GM18861 (cell line): Measurements from ENCODE around the gene PNPLA1.

Experiments used
- ATAC-seq: cut with Tn5 transposase; IDR thresholded peaks from one replicate; pipeline ENCODE4 v1.9.1; 2021; ENCODE audit not compliant: unreplicated experiment

The PNPLA1 gene

DNA sequence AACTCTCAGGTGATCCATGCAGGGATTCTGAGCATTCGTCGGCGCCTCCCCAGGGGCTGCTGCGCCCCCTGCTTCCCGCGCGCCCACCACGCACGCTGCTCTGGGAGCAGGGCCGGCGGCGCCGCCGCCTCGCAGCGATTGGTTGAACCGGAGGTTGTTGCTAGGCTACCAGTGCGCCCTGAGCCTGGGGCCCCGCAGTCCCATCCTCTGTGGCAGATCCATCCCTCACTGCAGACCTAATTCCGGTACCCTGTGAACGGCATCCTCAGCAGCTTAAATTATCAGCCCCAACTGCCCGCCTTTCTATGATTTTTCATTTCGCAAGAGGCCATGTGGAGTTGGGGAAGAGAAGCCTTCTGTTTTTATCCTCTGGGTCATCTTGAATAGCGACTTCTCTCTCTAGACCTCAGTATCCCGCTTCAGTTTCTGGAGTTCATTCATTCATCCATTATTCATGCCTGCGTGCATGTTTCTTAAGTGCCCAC, 15.4 kb downstream of the PNPLA1 start:
- no peak for ATAC-seq

DNA sequence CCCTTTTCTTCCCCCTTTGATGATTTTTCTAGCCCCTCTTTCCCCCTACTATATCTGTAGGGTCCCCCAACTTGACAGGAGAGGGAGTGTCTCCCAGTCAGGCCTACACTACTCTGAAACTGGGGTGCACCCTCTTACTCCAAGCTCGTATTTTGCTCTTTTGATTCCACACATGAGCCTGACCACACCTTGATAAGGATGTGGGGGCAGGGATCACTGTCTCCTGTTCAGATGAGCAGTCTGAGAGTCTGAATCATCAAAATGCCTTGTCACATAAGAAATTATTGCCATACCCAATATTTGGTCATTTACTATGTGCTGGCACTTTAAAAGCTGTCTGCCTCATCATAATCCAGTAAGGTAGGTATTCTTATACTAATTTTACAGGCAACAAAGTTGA, 15.9 kb downstream of the PNPLA1 start:
- ATAC-seq = no peak

DNA sequence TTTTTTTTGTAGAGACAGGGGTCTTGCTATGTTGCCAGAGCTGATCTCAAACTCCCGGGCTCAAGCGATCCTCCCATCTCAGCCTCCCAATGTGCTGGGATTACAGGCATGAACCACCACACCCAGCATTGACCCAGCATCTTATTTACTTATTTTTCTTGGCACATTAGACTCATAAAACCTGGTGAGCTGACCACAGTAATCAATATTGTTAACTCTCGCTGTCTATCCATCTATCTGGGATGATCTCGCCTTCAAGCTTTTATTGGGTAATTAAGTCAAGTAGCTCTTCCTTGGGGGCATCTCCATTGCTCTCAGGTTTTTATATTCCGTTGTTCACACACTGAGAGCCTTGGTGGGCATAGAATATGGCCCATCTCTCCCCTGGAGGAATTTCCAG, 17.0 kb downstream of the PNPLA1 start:
- no peak for ATAC-seq

DNA sequence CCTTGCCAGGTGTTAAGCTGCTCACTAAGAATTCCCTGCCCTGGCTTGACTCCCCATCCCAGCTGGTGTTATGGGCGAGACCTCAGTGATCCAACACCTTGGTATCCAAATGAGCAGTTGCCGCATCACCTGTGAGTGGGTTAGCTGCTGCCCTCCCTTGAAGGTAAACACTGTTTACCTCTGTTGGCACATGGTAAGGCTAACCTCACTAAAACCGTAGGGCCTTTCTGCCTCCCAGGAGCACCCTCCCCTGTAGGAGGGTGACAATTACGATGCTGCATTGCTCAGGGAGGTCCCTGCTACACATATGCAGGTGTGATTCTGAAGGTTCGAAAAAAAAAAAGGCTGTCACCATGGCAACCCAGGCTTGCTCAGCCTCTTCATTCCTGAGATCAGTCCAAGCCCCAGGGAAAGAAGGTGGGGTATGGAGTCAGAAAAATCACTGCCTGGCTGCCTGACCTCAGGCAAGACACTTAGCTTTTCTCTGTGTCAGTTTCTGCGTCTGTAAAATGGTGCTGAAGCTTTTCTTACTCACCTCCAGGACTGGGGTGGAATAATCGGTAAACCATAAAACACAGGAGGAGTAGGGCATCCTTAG, 19.5 kb downstream of the PNPLA1 start:
- ATAC-seq = no peak

DNA sequence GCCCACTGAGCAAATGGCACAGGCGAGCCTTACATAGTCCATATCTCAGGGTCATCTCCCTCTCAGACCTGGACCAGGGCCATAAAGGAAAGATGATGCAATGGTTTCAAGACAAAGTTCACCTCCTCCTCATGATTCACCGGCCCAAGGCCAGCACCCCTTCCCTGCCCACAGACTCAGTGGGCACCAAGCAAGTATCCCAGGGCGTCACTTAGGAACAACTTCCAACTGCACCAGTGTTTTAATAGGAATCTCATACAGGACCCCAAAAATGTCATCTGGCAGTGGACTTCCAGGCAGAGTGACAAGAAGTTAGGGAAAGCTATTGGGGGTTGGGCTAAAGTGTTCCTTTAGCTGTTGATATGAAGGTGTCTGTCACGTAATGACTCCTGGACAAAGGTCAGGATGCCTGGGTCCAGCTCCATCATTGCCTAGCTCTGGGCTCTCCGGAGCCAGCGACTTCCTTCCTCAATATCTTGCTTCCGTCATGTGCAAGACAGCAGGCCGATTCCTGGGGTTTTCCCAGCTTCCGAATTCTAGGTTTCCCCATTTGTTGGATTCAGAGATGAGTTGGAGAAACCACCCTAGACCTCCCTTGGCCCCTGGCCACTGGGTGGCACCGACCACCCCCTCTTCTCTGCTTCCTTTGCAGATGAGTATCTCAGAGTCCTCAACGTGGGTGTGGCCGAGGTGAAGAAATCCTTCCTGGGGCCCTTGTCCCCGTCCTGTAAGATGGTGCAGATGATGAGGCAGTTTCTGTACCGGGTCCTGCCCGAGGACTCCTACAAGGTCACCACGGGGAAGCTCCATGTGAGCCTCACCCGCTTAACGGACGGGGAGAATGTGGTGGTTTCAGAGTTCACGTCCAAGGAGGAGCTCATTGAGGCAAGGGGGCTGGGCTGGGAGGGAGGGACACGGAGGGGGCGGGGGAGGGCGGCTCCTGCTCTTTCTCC, 21.1 kb downstream of the PNPLA1 start:
- no peak for ATAC-seq

DNA sequence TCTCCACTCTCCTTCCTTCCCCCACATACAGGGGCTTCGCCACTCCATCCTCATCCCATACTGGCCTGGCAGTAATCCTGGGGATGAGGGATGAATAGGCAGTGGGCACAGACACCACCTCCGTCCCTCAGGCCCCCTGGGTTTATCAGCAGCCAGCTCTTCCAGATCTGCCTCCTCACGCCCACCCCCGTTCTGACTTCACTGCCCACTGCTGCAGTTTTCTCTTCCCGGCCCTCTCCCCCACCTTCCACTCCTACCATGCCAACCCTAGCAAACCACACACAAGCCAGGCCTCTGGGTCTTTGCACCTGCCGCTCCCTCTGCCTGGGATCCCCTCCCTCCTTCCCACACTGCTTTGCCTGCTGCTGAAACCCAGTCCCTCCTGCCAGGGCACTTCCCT, 22.3 kb downstream of the PNPLA1 start:
- no peak for ATAC-seq

DNA sequence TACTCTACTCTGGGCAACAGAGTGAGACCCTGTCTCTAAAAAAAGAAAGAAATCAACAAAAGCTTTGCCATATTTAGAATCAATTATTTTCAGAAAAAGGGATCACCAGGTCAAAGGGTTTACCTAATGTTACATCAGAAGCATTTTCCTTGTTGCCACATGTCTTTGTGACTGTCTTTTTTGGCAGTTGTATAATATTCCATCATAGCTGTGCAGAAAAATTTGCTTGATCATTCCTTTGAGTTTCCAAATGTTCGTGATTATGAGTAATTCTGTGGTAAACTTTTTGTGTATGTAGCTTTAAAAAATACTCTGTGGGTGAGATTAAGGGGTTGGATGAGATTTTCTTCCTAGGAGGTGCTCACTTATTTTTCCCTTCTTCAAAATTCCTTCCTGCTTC, 26.4 kb downstream of the PNPLA1 start:
- no peak for ATAC-seq

DNA sequence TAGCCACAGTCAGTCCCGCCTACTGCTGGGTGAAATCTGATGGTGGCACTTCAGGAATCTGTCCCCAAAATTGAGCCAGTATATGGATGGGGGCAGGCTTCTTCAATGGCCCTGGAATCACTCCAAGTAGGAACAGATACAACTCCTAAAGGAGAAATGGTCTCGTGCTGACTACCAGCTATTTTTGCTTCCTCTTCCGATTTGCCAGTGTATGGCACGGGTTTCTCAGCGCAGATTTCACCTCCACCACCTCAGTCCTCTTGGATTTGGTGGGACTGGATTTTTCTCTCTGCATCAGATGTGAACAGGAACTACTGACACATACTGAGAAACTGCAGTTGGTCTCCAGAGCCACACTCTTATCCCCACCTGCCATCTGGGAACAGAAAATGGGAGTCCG, 27.2 kb downstream of the PNPLA1 start:
- no peak for ATAC-seq

DNA sequence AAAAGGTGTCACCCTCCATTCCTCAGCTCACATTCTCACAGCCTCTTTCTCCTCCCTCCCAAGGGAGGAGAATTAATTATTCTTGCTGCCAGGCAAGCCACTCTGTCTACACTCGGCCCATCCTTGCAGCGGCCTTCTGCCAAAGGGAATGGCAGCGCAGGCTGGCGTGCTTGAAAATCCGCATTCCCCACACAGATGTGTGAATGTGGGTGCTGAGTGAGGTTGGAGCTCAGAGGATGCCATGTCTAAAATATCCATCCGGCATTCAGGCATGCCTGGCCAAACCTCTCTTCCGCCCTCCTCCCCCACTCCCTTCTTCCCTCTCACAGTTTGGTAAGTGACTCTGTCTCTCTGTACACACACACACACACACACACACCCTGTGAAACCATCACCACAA, 27.7 kb downstream of the PNPLA1 start:
- no peak for ATAC-seq

DNA sequence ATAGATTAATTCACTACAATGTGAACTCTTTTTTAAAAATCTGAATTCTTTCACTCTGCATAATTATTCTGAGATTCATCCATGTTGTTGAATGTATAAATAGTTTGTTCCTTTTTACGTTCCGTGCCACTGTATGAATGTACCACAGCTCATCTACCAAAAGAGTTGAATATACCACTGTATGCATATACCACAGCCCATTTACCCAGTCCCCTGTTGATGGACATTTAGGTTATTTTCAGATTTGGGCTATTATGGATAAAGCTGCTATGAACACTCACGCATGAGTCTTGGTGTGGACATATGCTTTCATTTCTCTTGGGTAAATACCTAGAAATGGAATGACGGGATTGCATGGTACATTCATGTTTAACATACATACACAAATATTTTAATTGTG, 28.2 kb downstream of the PNPLA1 start:
- no peak for ATAC-seq

DNA sequence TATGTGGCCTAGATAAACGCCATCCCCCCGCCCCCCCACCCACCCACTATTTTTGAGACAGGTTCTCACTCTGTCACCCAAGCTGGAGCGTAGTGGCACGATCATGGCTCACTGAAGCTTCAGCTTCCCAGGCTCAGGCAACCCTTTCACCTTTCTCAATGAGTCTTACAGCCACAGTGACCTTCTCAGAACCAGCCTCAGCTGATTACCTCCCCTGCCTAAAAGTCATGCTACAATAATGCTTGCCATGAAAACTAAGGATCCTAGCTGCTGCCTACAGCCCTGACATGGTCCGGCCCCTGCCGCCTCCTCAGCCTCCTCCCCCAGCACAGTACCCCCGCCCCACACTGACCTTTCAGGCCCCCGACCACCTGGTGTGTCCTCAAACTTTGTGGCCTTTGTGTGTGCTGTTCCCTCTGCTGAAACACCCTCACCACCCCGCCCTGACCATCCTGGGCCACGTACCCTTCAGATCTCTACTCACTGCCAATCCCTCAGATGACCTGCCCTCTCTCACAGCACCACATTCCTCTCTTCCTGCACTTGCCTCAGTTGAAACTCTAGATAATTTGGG, 31.3 kb downstream of the PNPLA1 start:
- ATAC-seq = no peak

DNA sequence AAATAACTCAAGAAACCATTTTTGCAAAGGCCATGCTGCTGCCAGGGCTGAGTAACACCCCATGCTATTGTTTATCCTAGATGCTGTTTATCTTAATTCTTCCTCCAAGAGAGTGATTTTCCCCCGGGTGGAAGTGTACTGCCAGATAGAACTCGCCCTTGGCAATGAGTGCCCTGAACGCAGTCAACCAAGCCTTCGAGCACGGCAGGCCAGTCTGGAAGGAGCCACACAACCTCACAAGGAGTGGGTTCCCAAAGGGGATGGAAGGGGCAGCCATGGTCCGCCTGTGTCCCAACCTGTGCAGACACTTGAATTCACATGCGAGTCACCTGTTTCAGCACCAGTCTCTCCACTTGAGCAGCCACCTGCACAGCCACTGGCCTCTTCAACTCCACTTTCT, 31.9 kb downstream of the PNPLA1 start:
- no peak for ATAC-seq

DNA sequence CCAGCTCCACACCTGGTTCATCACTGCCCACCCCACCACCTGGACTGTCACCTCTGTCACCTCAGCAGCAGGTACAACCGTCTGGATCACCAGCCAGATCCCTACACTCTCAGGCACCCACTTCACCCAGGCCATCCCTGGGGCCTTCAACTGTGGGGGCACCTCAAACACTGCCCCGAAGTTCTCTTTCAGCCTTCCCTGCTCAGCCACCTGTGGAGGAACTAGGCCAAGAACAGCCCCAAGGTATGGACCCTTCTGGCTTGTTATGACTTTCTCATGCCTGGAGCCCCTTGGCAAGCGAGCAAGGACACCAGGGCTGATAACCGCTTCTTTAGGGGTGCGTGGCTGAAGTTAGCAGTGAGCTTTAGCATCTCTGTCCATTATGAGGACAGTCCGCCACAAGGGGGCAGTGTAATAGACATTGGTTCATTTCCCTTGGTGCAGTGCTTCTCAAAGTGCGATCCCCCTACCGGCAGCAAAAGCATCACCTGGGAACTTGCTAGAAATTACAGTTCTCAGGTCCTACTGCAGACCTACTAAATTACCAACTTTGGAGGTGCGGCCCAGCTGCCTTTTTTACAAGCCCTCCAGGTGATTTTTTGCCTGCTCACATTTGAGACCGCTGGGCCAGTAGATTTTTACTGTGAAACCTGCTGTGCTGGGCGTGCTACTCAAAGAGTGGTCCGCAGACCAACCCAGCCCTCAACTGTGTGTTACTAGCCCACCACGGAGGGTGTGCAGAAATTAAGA, 32.5 kb downstream of the PNPLA1 start:
- peak; percentile 59 for ATAC-seq

DNA sequence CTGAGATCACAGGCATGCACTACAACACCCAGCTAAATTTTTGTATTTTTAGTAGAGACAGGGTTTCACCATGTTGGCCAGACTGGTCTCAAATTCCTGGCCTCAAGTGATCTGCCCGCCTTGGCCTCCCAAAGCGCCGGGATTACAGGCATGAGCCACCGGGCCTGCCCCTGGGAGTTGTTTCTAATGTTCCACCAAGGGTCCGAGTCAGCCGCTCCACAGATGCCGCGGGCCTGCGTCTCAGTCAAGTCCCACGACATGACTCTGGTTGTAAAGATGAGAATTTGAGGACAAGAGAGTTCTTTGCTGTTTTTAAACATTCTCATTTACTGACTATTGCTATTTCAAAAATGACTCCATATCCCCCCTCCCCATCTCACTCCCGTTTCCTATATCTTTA, 36.0 kb downstream of the PNPLA1 start:
- ATAC-seq = no peak

DNA sequence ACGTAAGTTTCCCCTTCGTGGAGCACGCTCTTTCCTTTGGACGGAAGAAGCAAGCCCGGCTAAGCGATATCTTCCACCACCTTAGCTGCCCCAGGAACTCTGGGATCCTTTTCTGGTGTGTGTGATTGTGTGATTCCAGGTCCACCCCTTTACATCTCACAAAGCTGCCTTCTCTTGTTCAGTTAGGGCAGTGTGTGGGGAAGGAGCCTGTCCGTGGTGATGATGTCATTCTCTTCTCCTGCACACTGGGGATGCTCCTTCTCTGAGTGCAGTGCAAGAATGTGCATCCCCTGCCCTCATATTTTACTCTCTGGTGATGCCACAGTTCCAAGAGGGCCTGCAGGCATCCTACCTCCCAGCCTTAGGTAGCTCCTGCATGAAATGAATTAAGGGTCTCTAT, 36.5 kb downstream of the PNPLA1 start:
- ATAC-seq = no peak

DNA sequence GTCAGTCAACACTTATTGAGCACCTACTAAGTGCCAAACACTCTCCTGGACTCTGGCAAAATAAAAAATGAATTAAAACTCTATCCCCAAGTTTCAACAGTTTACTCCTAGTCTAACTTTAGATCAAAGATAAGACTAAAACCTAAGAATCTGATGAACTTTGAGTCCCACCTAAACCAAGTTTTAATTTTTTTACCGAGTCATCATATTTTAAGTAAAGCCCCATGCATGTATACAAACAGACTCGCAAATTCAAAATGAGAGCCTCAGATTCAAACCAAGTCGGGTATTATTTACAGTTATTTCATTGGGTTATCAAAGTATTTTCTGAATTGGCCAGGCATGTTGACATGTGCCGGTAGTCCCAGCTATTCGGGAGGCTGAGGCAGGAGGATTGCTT, 38.7 kb downstream of the PNPLA1 start:
- ATAC-seq = no peak

DNA sequence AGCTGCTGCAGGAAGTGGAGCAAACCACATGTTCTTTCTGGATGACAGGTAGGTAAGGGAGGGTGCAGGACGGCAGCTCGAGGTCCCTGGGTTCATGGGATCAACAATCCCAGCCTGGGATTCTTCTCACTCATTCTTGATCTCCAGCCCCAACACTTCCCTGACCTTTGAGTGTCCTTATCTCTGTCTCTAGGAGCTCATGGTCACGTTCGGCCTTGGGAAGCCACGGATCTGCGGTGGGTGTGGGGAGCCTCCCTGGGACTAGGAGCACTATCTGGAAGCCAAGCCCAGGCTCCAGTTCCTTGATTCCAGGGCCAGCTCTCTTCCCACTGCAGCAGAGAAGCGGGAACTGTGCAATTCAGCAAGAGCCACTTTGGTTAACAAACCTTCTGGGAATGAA, 39.3 kb downstream of the PNPLA1 start:
- ATAC-seq = no peak

DNA sequence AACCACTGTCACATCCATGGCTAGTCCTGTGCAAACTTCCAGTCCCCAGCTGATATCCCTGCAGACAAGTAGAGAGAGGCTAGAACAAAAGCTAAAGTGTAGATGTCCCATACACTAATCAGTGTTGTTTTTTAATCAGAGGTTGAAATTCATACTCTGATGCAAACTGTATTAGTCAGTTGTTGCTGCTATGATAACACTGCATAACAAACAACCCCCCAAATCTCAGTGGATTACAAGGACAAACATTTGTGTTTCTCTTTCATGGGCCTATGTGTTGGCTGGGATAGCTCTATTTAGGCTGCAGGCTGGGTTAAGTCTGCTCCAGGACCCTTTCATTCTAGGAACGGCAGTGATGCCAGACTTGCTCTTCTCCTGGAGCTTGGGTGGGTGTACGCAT, 40.0 kb downstream of the PNPLA1 start:
- no peak for ATAC-seq

DNA sequence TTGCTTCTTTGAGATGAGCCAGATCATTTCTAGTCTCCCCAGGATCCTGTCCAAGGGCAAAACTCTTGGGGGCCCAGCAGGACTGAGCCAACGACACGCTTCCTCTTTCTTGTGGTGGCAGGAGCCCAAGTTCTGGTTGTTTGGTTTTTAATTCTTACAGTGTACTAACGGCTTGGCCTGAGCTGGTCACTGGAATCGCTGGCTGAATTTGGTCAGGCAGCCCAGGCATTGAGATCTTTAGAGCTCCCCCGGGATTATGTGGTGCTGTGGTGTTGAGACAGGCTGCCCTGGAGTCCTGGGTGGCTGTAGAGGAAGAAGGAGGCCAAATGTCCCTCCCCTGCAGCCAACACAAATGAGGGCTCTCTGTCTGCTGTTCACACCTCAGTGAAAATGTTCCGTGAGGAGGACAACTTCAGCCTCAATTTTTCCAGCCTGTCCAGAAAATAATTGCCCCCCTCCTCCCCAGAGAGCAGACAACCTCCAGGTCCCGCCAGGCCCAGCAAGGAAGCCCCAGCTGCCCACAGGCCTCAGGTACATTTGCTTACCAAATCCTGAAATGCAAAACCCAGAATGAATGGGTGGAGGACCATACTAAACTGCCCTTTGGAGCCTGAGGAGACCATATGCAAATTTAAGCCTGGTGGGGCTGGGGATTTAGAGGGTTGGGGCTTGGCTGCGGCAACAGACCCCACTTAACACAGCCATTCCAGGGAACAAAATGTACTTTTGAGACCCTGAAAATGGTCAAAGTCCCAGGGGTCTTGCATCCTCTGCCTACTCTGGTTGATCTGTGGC, 43.2 kb downstream of the PNPLA1 start:
- peak; percentile 64 for ATAC-seq

DNA sequence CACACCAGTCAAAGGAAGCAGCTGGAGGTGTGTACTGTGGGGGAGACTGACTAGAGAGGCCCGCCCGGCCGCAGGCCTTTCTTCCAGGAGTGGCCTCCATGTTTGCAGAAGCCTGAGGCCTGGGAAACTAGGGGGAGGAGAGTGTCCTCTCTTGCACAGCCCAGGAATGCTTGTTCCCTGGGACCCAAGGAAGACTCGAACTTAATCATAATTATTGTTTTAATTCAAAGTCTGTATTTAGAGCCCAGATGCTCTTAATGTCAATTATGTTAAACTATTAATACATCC, 43.7 kb downstream of the PNPLA1 start:
- no peak for ATAC-seq
